ENCODE measurements around the gene TMEM229B.
"Not testable (repeated sequence)": the region's sequence is repeated elsewhere in the genome, so short reads cannot be mapped to it uniquely, and the experiment has no call there.

- TF ChIP-seq CTCF (IDR thresholded peaks at IDR 0.05); CHD4 (IDR thresholded peaks at IDR 0.05; ENCODE audit: borderline replicate concordance); REST (IDR thresholded peaks at IDR 0.05); CHD2 (IDR thresholded peaks at IDR 0.05; ENCODE audit: low read length, partially characterized antibody); ZNF302 (CRISPR knock-in tag; IDR thresholded peaks at IDR 0.05); NR3C1 (IDR thresholded peaks at IDR 0.05); KDM1A (IDR thresholded peaks at IDR 0.05; ENCODE audit: low read depth); POLR2A (IDR thresholded peaks at IDR 0.05; ENCODE audit: low read length); RAD21 (conservative IDR thresholded peaks at IDR 0.05 in 1 of 2, IDR thresholded peaks at IDR 0.05 in 1 of 2); BHLHE40 (IDR thresholded peaks at IDR 0.05; ENCODE audit: low read depth, low read length): not testable (repeated sequence)
These were observed 36.9 kb downstream of the TMEM229B start for GRCh38 chr14:67451667-67452066.

All from A549 (cell line).